ENCODE results near the gene PHF21B. TPM values are rescaled to one million over a fixed set of nuclear protein-coding genes. Genes with fewer than 3 reads are reported as not detected.

Gene PHF21B
- total and polyA plus RNA-seq, 8 donors = 0.24 to 1.4 (median 1.1) TPM; not detected in 1

- Histone ChIP-seq H3K36me3 (no peaks in the 10 kb centered on the region), H3K9me3 (no peaks in the 10 kb centered on the region), H3K4me1 (no peaks in the 10 kb centered on the region), H3K27ac (no peak overlapping the region), H3K4me3 (no peak overlapping the region), H3K27me3 (peaks cover 0 to 45% of the 10 kb centered on the region in 2 donors)
- TF ChIP-seq, protein P1, sequence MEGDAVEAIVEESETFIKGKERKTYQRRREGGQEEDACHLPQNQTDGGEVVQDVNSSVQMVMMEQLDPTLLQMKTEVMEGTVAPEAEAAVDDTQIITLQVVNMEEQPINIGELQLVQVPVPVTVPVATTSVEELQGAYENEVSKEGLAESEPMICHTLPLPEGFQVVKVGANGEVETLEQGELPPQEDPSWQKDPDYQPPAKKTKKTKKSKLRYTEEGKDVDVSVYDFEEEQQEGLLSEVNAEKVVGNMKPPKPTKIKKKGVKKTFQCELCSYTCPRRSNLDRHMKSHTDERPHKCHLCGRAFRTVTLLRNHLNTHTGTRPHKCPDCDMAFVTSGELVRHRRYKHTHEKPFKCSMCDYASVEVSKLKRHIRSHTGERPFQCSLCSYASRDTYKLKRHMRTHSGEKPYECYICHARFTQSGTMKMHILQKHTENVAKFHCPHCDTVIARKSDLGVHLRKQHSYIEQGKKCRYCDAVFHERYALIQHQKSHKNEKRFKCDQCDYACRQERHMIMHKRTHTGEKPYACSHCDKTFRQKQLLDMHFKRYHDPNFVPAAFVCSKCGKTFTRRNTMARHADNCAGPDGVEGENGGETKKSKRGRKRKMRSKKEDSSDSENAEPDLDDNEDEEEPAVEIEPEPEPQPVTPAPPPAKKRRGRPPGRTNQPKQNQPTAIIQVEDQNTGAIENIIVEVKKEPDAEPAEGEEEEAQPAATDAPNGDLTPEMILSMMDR (IDR thresholded peaks at IDR 0.05) = no peak
- ATAC-seq = no peak
- intact Hi-C loops (cut with DNase I) = no loop called here
- no peak for DNase-seq
These were observed 27.9 kb downstream of the PHF21B start for GRCh38 chr22:44981857-44982256.

GRCh38 chr22:44979154-44979553, 30.7 kb downstream of the PHF21B start:
- intact Hi-C loops (cut with DNase I) = loop anchor here in 1 of 2 donors (10.0 kb wide), 1 partner anchor 116 kb away; no protein-coding TSS in a partner anchor
- TF ChIP-seq, protein P1 (IDR thresholded peaks at IDR 0.05) = no peak
- Histone ChIP-seq H3K4me3 (no peak overlapping the region), H3K4me1 (no peaks in the 10 kb centered on the region), H3K27ac (no peak overlapping the region), H3K36me3 (no peaks in the 10 kb centered on the region), H3K27me3 (peaks cover 0 to 47% of the 10 kb centered on the region in 2 donors), H3K9me3 (no peaks in the 10 kb centered on the region)
- ATAC-seq = no peak
- DNase-seq = no peak

GRCh38 chr22:44975427-44976262, 34.2 kb downstream of the PHF21B start:
- TF ChIP-seq, protein P1 (IDR thresholded peaks at IDR 0.05) = peak; percentile 54 to 59
- H3K9me3 ChIP-seq = no peaks in the 10 kb centered on the region
- no peaks in the 10 kb centered on the region for H3K36me3 ChIP-seq
- intact Hi-C loops (cut with DNase I) = loop anchor here in 1 of 2 donors (10.0 kb wide), 1 partner anchor 119 kb away; no protein-coding TSS in a partner anchor
- H3K4me1 ChIP-seq = no peaks in the 10 kb centered on the region
- no peak overlapping the region for H3K4me3 ChIP-seq
- H3K27ac ChIP-seq = no peak overlapping the region
- H3K27me3 ChIP-seq = peaks cover 0 to 65% of the 10 kb centered on the region in 2 donors
- peak; percentile 78 to 92 (median 84) for DNase-seq
- peak; percentile 100 for ATAC-seq

- TF ChIP-seq, protein P1 (IDR thresholded peaks at IDR 0.05) = no peak
- no peaks in the 10 kb centered on the region for H3K36me3 ChIP-seq
- intact Hi-C loops (cut with DNase I) = loop anchor here in 1 of 2 donors (10.0 kb wide), 1 partner anchor 120 kb away; no protein-coding TSS in a partner anchor
- peaks cover 0 to 63% of the 10 kb centered on the region in 2 donors for H3K27me3 ChIP-seq
- ATAC-seq = no peak
- H3K4me1 ChIP-seq = no peaks in the 10 kb centered on the region
- no peak for DNase-seq
- no peak overlapping the region for H3K27ac ChIP-seq
- H3K9me3 ChIP-seq = no peaks in the 10 kb centered on the region
- H3K4me3 ChIP-seq = no peak overlapping the region
These were observed 35.4 kb downstream of the PHF21B start for GRCh38 chr22:44974454-44974853.

DNA sequence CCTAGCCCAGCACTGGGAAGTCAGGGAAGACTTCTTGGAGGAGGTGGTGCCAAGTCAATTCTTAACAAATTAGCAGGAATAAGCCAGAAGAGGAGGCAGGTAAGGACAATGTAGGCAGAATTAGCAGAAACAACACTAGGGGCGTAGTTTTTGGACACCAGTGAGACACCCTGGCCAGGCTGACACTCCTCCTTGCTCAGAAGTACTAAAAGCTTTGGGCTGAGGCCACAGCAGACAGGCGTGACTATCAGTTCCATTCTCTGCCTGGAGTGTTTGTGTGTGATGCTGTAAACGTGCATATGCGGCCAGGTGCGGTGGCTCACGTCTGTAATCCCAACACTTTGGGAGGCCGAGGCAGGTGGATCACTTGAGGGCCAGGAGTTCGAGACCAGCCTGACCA, 36.0 kb downstream of the PHF21B start:
- Histone ChIP-seq H3K4me1 (no peaks in the 10 kb centered on the region), H3K9me3 (no peaks in the 10 kb centered on the region), H3K27me3 (peaks cover 0 to 63% of the 10 kb centered on the region in 2 donors), H3K4me3 (no peak overlapping the region), H3K27ac (no peak overlapping the region), H3K36me3 (no peaks in the 10 kb centered on the region)
- no peak for ATAC-seq
- intact Hi-C loops (cut with DNase I) = loop anchor here in 1 of 2 donors (10.0 kb wide), 1 partner anchor 121 kb away; no protein-coding TSS in a partner anchor
- no peak for DNase-seq
- TF ChIP-seq, protein P1 (IDR thresholded peaks at IDR 0.05) = no peak
